NCI-H128 (cell line): Measurements from ENCODE around the gene GRID1.
"Not testable (repeated sequence)": the region's sequence is repeated elsewhere in the genome, so short reads cannot be mapped to it uniquely, and the experiment has no call there.

Experiments
- DNase-seq: peaks from one replicate; lab custom pipeline; 2025; ENCODE audit not compliant: unreplicated experiment; lab: John Stamatoyannopoulos, UW

The GRID1 gene

DNA sequence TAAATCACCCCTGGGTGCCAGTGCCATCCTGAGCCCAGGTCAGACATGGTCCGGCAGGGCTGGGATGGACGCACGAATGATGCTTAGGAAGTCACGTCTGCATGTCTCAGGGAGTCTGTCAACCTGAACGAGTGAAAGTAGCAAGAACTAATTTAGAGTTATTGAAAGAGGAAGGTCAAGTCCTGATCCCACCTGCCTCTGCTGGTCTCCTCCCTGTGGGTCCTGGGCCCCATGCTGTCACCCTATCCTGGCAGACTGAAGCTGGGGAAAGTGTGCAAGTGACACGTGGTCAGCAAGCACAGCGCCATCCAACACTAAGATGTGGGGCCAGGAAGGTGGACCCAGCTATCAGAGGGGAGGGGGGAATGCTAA is 26.1 kb upstream of the GRID1 start:
- DNase-seq: no peak

DNA sequence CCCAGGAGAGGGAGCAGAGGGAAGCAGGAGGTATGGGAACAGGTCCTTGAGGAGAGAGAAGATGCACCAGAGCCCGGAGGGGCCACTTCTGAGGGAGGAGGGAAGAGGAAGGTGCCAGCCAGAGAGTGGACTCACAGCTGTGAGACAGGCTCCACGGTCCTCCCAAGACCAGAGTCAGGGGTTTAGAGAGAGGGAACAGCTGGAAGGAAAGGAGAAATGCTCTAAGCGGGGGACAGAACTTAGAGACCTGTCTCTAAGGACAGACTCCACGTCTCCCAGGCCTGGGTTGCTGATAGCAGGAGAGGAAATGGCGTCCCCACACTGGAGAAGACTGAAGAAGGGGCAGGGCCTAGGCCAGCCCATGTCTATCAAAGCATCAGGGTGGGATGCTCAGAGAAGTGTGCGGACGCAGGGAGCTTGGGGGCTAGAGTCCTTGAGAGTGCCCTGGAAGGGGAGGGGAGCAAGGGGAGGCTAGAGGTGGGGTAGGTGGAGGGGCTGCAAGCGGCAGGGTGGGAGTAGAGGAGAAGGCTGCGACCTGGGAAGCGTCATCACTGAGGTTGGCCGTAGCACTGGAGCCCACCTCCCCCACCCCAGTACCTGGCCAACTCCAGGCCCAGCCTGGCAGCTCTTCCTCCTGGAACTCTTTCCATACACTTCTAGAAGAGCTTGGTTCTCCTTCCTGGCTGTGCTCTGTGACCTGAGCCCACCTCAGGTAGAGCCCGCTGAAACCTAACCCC is 25.6 kb upstream of the GRID1 start:
- DNase-seq: no peak

DNA sequence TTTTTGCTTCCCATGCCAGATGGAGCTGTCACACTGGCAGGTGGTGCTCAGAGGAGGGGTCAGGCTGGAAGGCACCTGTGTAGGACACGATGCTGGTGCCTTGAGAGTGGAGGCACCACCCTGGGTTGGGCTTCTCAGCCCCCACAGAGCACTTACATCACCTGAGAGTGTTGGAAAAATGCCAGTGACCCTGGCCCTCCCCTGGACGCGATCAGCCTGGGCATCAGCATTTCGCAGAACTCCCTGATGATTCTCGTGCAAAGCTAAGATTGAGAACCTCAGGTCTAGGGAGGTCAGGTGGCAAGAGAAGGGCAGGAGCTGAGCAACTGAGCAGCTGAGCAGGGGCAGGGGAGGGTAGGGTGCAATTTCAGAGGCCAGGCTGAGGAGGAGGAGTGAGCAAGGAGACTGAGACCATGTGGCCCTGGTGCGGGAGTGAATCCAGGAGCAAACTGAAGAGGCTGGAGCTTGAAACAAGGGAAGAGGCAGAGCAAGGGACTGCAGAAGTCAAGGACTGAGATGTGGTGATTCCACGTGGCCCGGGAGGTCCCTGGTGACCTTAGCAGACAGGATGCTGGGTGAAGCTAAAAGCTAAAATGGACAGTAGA is 24.7 kb upstream of the GRID1 start:
- no peak for DNase-seq

DNA sequence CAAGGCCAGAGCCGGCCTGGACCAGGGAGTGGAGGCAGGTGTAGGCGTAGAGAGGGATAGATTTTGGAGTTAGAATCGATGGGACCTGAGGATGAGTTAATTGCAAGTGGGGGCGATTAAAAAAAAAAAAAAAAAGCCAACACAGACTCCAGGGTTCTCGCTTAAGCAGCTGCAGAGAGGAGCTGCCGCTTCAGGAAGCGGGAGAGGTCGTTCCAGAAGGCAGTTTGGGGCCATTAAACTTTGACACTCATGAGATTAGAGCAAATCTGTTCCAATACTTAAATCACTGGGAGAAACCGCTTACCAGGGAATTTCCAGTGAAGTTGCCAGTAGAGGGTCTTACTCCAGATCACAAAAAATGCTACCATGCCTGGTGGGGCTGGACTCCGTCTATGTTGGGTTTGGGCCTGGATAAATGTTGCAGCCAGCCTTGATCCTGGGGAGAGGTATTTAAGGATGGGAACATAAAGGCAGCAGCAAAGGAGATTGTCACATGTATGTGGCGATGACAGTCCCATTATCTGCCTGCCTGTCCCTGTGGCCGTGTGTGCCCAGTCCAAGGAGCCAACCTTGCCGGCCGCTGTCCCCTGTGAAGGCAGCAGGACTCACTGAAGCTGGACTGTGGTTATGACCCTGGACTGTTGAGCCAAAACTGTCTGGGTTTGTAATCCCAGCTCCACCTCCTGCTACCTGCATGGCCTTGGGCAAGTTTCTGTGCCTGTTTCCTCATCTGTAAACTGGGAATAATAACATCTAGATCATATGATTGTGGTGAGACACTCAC is 23.9 kb upstream of the GRID1 start:
- DNase-seq: no peak

DNA sequence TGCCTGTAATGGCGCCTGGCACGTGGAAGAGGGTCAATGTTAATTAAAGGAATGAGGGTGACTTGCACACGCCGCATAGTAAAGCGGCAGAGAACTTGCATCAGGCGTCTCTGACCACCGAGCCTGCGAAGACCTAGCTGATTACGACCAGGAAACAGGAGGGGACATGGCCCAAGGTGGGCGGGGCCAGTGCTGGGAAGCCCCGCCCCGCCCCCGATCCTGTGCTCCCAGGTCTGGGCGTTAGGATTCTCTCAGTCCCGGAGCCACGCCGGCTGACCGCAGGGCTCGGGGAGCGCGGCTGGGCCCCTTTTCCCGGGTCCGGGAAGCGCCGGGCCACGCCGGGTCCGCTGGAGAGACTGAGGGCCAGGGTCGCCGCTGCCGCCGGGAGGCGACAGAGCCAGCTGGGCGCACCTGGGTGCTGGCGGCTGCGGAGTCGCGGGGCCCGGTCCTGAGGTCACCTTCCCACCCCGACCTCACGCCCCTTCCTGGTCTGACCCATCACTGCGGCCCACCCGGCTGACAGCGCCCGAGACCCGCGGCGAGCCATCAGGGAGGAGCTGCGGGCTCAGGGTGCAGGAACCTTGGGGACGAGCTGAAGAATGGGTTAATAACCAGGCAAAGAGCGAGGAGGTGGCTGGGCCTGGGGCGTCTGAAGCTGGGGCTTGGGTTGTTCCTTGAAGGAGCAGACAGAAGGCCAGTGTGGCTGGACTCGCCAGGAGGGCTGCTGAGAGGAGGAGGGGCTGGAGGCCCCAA is 23.0 kb upstream of the GRID1 start:
- no peak for DNase-seq

DNA sequence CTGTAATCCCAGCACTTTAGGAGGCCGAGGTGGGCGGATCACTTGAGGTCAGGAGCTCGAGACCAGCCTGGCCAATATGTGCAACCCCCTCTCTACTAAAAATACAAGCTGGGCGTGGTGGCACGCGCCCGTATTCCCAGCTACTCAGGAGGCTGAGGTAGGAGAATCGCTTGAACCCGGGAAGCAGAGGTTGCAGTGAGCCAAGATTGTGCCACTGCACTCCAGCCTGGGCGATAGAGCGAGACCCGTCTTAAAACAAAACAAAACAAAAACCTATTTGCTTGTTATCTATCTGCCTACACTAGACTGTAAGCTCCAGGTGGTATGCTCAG is 22.5 kb upstream of the GRID1 start:
- not testable (repeated sequence) for DNase-seq

DNA sequence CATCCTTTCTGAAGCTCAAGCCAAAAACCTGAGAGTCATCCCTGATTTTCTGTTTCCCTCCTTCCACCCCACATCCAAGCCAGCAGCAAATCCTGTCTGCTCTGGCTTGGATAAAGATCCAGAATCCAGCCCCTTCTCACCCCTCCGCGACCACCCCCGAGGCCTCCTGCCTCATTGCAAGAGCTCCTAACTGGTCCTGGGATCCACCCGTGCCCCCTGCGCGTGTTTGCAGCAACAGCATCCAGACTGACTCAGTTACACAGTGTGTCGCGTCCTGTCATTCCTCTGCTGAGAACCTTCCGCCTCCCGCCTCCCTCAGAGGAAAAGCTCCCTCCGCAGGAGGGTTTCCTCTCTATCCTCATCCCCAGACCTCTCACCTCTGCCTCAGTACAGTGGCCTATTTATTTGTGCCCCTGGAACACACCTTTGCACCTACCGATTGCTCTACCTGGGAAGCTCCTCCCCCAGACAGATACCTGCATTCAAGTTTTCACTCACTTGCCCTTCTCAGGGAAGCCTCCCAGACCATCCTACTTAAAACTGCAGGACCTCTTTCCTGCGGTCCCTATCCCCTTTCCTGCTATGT is 21.6 kb upstream of the GRID1 start:
- DNase-seq: no peak

DNA sequence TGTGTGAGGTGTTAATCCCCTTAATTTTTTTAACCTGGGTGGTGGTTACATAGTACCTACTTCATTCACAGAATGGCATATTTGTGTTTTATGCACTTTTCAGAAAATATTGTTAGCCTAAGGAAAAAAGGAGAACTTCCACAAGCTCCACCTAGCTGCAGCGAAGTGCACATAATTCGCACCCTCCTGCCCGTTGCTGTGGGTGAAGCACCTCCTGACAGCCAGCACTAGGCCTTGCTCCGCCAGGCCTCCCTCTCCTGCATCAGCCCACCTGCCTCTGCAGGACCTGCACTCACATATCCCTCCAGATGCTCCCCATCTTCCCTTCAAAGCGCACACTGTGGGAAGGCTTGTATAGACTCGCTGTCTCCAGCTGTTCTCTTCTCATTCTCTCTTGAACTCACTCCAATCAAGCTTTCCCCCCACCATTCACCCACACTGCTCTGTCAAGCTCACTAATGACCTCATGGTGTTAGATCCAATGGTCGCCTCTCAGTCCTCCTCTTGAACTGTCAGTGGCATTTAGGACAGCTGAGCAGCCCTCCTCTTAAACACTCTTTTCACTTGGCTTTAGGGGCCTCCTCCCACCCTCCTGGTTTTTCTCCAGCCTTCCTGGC is 20.7 kb upstream of the GRID1 start:
- DNase-seq: no peak

DNA sequence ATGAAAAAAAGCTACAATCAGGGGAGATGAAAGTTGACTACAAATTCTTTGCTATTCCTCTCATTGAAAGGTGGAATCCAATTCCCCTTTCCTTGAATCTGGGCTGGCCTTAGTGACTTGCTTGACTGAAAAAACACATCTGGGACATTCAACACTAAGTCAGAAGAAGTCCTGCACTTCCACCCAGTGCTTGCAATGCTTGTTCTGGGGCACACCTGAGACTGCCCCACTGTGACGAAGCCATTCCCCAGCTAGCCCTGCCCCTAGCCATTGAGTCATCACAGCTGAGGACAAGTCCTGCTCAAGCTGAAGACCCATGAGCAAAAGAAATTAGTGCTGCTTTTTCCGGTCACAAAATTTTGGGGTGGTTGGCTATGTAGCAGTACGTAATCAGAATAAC is 19.2 kb upstream of the GRID1 start:
- DNase-seq: no peak

DNA sequence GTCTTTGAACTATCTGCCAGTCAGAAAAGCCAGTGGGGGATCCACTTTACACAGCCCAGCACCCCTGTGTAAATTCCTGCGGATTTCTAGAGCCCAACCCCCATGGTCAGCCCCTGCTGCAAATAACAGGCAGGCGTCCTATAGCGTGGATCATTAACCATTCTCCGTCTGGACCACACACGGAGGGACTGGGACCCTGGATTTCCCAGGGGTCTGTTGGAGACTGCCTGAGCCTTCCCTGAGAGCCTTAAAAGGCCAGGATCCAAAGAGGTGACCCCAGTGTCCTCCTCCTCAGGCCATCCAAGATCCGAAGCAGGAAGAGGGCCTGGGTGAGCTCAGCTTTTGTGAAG is 11.2 kb upstream of the GRID1 start:
- DNase-seq: no peak

DNA sequence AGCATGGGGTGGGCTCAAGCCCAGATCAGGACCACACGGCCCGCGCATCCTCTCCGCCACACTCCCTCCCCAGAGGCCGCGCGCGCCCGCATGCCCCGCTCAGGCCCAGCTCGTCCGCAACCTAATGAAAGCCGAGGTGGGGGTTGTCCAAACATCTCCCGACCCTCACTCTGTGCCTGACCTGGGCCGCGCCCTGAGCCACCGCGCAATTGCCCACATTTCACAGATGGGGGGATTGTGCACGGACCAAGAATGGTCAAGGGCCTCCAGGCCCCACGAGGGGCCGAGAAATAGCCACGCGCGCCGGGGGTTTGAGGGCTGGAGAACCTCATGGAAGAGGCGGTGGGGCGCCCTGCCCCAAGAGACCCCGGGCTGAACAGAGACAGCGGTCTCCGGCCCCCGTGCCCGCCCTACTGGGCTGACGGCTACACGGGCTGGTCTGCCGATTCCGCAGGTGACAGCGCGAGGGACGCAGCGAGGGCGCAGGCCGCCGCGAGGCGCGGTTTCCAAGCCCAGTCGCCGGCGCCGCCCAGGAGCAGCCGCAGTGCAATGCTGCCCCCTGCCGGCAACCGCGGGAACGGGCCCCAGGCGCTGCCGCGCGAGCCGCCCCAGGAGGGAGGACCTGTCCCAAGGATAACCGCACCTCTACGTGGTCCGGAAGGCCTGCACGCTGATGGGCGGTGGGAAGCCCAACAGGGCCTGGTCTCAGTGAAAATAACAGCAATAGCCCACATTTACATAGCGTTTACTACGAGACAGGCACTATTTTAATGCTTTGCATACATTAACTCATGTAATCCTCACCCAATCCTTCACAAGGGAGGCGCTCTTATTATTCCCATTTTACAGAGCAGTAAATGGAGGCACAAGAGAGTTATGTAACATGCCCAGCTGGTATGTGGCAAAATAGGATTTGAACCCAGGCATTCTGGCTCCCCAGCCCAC is 10.5 kb upstream of the GRID1 start:
- no peak for DNase-seq

DNA sequence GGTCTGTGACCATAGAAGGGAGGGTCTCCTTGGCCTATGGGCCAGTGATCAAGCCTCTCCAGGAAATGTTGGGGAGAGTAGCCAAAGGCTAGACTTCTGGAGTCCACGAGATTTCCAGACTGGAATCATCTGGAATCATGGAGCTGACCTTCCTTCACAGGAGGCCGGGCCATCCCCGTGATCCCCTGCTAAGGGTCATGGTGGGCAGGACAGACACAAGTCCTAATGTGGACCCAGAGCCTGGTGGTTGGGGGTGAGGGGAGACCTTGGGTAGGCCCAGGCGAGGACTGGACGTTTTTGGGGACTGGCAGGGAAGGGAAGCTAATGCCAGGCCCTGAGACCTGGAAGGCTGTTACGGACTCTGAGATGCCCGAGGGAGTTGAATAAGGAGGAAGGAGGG is 9.8 kb upstream of the GRID1 start:
- DNase-seq: no peak

DNA sequence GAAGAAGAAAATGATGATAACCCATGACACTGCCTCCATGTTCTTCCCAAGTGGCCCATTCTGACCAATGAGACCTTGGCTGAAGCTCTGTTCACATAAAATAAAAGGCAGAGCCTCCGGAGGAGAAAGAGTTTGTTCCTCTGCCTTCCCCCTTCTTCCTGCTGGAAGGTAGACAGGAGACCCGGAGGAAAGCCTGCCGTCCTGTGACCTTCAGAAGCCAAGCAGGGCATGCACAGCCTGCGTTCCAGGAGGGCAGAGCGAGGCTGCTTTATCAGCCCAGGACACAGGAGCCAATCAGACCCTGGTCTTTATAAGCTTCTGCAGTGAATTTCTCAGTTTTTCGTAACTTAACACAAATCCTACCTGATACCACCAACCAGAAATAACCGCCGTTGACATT is 8.6 kb upstream of the GRID1 start:
- no peak for DNase-seq

DNA sequence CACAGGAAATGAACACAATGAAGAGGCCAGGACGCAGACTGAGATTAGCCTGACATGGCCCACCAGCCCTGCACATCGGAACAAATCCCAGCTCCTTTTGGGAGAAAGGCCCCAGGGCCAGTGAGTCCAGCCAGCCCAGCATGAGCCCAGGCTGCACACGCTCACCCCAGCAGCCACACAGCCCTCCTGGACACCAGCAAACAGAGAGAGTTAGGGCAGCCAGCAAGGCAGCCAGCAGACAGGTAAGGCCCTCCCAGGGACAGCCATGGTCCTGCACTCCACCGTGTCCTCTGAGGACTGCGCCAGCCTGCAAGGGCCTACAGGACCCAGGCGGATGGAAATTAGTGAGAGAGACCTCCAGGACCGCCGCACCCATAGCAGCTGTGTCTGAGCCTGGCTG is 8.1 kb upstream of the GRID1 start:
- DNase-seq: no peak

DNA sequence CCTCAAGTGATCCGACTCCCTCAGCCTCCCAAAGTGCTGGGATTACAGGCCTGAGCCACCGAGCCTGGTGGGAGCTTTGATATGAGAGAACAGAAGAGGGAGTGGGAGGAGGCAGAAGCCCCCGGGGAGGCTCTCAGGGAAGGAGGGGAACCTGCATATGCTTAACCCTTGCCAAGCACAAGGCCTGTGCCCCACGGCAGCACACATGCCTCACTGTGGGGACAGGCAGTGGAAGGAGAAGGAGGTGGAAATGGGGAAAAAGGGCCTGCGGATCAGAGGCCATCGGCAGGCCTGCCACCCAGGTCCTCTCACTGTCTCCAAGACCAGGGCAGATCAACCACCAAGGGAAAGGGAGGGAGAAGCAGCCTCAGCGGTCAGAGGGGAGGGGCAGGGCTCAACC is 7.2 kb upstream of the GRID1 start:
- no peak for DNase-seq

DNA sequence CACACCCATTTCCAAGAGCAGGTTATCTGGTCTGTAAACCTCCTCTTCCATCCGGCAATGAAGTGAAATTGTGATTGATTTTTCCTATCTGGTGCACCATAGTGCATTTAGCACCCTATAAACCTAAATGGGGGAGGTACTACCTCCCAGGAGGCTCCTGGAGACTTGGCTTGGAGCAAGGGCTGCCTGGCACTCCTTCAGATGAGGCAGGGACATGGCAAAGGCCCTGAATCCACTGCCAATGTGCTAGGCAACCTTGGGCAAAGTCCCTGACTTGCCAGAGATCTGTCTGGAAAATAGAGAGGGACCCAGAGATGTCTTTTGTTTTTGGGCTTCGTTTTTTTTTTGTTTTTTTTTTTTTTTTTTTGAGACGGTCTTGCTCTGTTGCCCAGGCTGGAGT is 6.7 kb upstream of the GRID1 start:
- DNase-seq: no peak

- no peak for DNase-seq
Measured at GRCh38 chr10:86372784-86373239, 6.2 kb upstream of the GRID1 start.

DNA sequence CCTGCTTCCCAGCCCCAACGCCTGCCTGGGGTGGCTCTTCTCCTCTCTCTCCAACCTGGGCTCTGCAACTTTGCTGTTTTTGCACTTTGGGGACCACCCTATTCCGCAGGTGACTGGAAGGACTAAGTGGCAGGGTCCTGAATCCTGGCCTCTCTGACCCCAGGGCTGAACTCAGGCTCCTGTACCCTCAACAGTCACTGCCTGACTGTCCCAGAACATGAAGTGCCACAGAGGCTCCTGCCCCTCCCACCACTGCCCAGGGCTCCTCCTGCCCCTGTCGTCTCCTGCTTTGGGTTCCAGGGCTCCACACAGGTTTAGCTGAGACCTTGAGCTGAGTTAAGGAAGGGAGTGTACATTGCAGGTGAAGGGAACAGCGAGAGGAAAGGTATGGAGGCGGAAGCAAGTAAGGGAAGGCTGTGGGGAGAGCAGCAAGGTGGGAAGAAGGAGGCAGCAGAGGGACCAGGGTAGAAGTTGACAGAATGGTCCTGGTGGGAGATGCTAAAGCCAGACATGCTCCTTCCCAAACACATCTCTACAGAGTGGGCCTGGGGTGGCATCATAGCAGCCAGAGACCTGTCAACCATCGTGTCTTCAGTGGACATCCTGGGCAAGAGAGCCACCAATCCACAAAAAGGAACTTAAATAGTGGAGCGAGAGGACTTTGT is 5.7 kb upstream of the GRID1 start:
- DNase-seq: no peak

DNA sequence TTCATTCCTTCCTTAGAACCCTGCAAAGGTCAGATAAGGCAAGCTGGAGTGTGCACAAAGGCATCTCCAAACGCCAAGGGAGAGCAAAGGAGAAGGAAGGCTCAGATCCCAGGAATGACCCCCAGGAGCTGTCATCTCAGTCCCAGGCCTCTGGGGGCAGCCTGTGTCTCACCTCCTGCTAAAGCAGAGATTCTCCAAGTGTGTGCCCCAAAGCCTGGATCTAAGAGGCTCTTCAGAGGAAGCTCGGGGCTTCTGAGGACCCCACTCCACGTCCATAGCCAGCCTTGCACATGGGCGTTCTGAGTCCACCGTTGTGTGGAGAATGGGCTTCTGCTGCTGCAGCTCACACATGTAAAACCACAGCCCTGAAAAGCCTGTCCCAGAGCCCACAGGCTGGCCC is 5.1 kb upstream of the GRID1 start:
- no peak for DNase-seq
